Measurements from ENCODE around the gene RFC2. TPM values are rescaled to one million over a fixed set of nuclear protein-coding genes. Genes with fewer than 3 reads are reported as not detected.

RFC2 gene
- total and polyA plus RNA-seq, 2 of the 8 experiments (the other 6 are each of a cell fraction or from before 2014, with no cell fraction given) = 52.9 to 85.4 TPM

DNA sequence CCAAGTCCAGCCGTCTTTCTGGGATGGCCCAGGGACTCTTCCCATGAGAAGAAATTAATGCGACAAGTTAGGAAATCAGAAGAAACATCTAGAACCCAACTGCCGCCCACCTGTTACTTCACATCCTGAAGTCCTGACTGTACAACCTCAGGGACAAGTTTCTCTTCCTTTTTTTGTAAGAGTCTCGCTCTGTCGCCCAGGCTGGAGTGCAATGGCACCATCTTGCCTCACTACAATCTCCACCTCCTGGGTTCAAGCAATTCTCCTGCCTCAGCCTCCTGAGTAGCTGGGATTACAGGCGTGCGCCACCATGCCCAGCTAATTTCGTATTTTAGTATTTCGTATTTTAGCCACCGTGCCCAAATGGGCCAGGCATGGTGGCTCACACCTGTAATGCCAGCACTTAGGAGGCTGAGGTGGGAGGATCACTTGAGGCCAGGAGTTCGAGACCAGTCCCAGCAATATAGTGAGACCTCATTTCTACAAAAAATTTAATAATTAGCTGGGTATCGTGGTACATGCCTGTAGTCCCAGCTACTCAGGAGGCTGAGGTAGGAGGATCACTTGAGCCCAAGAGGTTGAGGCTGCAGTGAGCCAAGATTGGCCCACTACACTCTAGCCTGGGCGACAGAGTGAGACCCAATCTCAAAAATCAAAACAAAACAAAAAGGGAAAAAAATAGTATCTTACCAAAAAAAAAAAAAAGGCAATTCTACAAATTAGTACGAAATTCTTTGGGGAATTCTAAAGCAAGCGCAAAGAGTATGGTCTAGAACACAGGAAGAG is 23.6 kb downstream of the RFC2 start:
- CTCF ChIA-PET (ENCODE audit: partially characterized antibody) = interaction anchor here (0.6 to 2.6 kb wide), 5 partner anchors 11 to 170 kb away, joined by 3 to 13 read pairs (median 5); no protein-coding TSS in a partner anchor
- no peak overlapping the region for H3K4ac ChIP-seq (replicated peaks; ENCODE audit: insufficient read length, low read depth, low read length)
- 92% methylated on average over 15 of the region's 15 CpGs; no CpG with 5 or more reads in 1 of the 2 experiments for WGBS, 2 experiments (ENCODE audit: extremely low coverage in 1 of 2, insufficient coverage in 1 of 2, insufficient read length in 1 of 2, insufficient replicate concordance in 2 of 2, low coverage in 1 of 2, low lambda C conversion rate in 2 of 2, missing lambda C conversion rate in 1 of 2)

More for the DNA sequence above, 23.6 kb downstream of the RFC2 start:
- no peak overlapping the region for H4K5ac ChIP-seq (ENCODE audit: insufficient read length, low read depth, low read length)
- FAIRE-seq = no peak
- no peak overlapping the region for H2BK5ac ChIP-seq (ENCODE audit: low read depth, low read length)
- H3K36me3 ChIP-seq (ENCODE audit: control insufficient read depth in 2 of 4, insufficient read depth in 4 of 4, low read length in 3 of 4) = peaks cover 13 to 72% (median 42%) of the 10 kb centered on the region in 4 experiments
- no peak overlapping the region for H3K9ac ChIP-seq (replicated peaks in 1 of 4; ENCODE audit: extremely low read depth in 1 of 4, low read depth in 3 of 4, low read length in 3 of 4)
- H3K9me3 ChIP-seq (ENCODE audit: insufficient read depth in 2 of 2, low read depth in 1 of 2, low read length in 1 of 2) = no peaks in the 10 kb centered on the region
- H3K18ac ChIP-seq (ENCODE audit: extremely low read depth, low read length) = no peak overlapping the region
- H4K8ac ChIP-seq (ENCODE audit: extremely low read depth, insufficient read depth, low read length) = no peak overlapping the region
- no peak overlapping the region for H3K23ac ChIP-seq (ENCODE audit: insufficient read length)
- POLR2A ChIA-PET (ENCODE audit: partially characterized antibody) = interaction anchor here (0.8 to 3.7 kb wide), 9 partner anchors 9 to 47 kb away, joined by 3 to 19 read pairs (median 4); partner anchors contain the start of gene RFC2
- no peaks in the 10 kb centered on the region for H3K79me2 ChIP-seq (ENCODE audit: control insufficient read depth in 1 of 2, insufficient read depth in 2 of 2, low read length in 2 of 2)
- no peak overlapping the region for H4K91ac ChIP-seq (replicated peaks; ENCODE audit: insufficient read length, low read length)
- H2AK5ac ChIP-seq (ENCODE audit: low read depth, low read length) = no peak overlapping the region
- H2BK120ac ChIP-seq (replicated peaks; ENCODE audit: low read depth, low read length) = no peak overlapping the region
- no peak overlapping the region for H3K4me3 ChIP-seq (ENCODE audit: extremely low read depth in 1 of 4, insufficient read depth in 2 of 4, low read depth in 3 of 4, low read length in 4 of 4)
- no peak overlapping the region for H3K4me2 ChIP-seq (ENCODE audit: insufficient read depth in 1 of 2, low read depth in 2 of 2, low read length in 2 of 2)
- peaks cover 4 to 6% of the 10 kb centered on the region in 2 experiments for H4K20me1 ChIP-seq (replicated peaks in 1 of 2; ENCODE audit: control insufficient read depth in 1 of 2, insufficient read depth in 2 of 2, low read length in 2 of 2)
- H3K14ac ChIP-seq (ENCODE audit: insufficient read length) = no peak overlapping the region
- DNase-seq (ENCODE audit: low read depth in 1 of 2, low spot score in 2 of 2) = no peak
- TF ChIP-seq, protein P1, sequence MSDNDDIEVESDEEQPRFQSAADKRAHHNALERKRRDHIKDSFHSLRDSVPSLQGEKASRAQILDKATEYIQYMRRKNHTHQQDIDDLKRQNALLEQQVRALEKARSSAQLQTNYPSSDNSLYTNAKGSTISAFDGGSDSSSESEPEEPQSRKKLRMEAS (IDR thresholded peaks at IDR 0.05) = no peak
- TF ChIP-seq SP4 (IDR thresholded peaks at IDR 0.05; ENCODE audit: low read length) (no peak), ZNF274 (IDR thresholded peaks at IDR 0.05; ENCODE audit: borderline replicate concordance, extremely low read depth, low read length) (no peak)
- H3K4me1 ChIP-seq (replicated peaks in 1 of 4; ENCODE audit: control insufficient read depth in 3 of 4, insufficient read depth in 4 of 4, low read length in 3 of 4) = no peaks in the 10 kb centered on the region
- no peak overlapping the region for H2BK12ac ChIP-seq (ENCODE audit: low read depth, low read length)
- no peaks in the 10 kb centered on the region for H3K79me1 ChIP-seq (ENCODE audit: low read depth, low read length)
- no peak overlapping the region for H2BK20ac ChIP-seq (ENCODE audit: low read length)
- H2AFZ ChIP-seq (ENCODE audit: low read length) = no peak overlapping the region
- H3K27me3 ChIP-seq (replicated peaks in 1 of 4; ENCODE audit: control insufficient read depth in 3 of 4, extremely low read depth in 1 of 4, insufficient read depth in 3 of 4, low read length in 3 of 4) = no peaks in the 10 kb centered on the region
- no peak overlapping the region for H2BK15ac ChIP-seq (ENCODE audit: low read length)
- no peak overlapping the region for H3K27ac ChIP-seq (ENCODE audit: low read depth, low read length)
- H3K23me2 ChIP-seq (ENCODE audit: low read depth, low read length) = no peaks in the 10 kb centered on the region
- H3K56ac ChIP-seq (replicated peaks; ENCODE audit: insufficient read length, low read depth, low read length) = no peak overlapping the region

Measured in H1 (cell line).